Right atrium auricular region (tissue), 2 donors: ENCODE results near the gene RAI1. TPM values are rescaled to one million over a fixed set of nuclear protein-coding genes. Genes with fewer than 3 reads are reported as not detected.

ENCODE experiments used
- DNase-seq: peaks from one replicate; pipeline ENCODE4 v3.0.0-alpha.2; 2019; ENCODE audit warnings: low spot score
- H3K27ac ChIP-seq, 2 donors: fragments of 200-600 bp; sonication (generic); 1 replicate in 1 of 2; 2 replicates in 1 of 2; pipeline ENCODE4 v1.5.1; 2016 to 2019
- H3K27me3 ChIP-seq, 2 donors: fragments of 200-600 bp; sonication (generic); one replicate each; pipeline versions ENCODE4 v1.5.1 to v1.6.0; 2017 to 2019
- H3K36me3 ChIP-seq: fragments of 200-600 bp; sonication (generic); one replicate; pipeline ENCODE4 v1.5.1; 2016
- H3K4me1 ChIP-seq, 2 donors: fragments of 200-600 bp; sonication (generic); one replicate each; pipeline versions ENCODE4 v1.5.1 to v1.6.0; 2017 to 2019
- H3K4me3 ChIP-seq, 2 donors: fragments of 200-600 bp; sonication (generic); 1 replicate in 1 of 2; 2 replicates in 1 of 2; pipeline ENCODE4 v1.5.1; 2017 to 2019; ENCODE audit warnings: mild to moderate bottlenecking in 1 of 2, moderate library complexity in 1 of 2
- H3K9me3 ChIP-seq, 2 donors: fragments of 200-600 bp; sonication (generic); one replicate each; pipeline ENCODE4 v1.5.1; 2019
- CTCF ChIP-seq, 2 donors: fragments of 200-600 bp; sonication (generic); IDR thresholded peaks; one replicate each; pipeline ENCODE4 v1.5.1; 2019; ENCODE audit warnings: antibody characterized with exemption in 2 of 2
- total RNA-seq, 2 donors: library from RNA; depleted of rRNA; stranded (reverse); fragments of >200 nt; gene quantifications; one replicate each; pipeline ENCODE4 v1.1.0, GENCODE V29; 2016

The RAI1 gene
- total RNA-seq, 2 donors from 2014 or later, result 23.8 to 24.9 TPM

- TF ChIP-seq CTCF (IDR thresholded peaks at IDR 0.05), result no peak
- Histone ChIP-seq H3K36me3 (no peaks in the 10 kb centered on the region), H3K27me3 (no peaks in the 10 kb centered on the region), H3K4me3 (no peak overlapping the region), H3K4me1 (peaks cover 0 to 47% of the 10 kb centered on the region in 2 donors), H3K9me3 (no peaks in the 10 kb centered on the region), H3K27ac (no peak overlapping the region)
- no peak for DNase-seq
These were observed 27.6 kb downstream of the RAI1 start for GRCh38 chr17:17708816-17709215.

GRCh38 chr17:17709815-17710321 is 28.6 kb downstream of the RAI1 start:
- H3K4me1 ChIP-seq, result peaks cover 0 to 48% of the 10 kb centered on the region in 2 donors
- no peaks in the 10 kb centered on the region for H3K27me3 ChIP-seq
- peak overlapping the region; percentile 40 to 65 for H3K27ac ChIP-seq
- H3K9me3 ChIP-seq, result no peaks in the 10 kb centered on the region
- no peaks in the 10 kb centered on the region for H3K36me3 ChIP-seq
- DNase-seq, result no peak
- no peak overlapping the region for H3K4me3 ChIP-seq
- no peak for TF ChIP-seq CTCF (IDR thresholded peaks at IDR 0.05)

- Histone ChIP-seq H3K9me3 (no peaks in the 10 kb centered on the region), H3K36me3 (no peaks in the 10 kb centered on the region), H3K4me3 (no peak overlapping the region), H3K27ac (peak overlapping the region; percentile 40 to 65), H3K27me3 (no peaks in the 10 kb centered on the region), H3K4me1 (peaks cover 0 to 48% of the 10 kb centered on the region in 2 donors)
- no peak for TF ChIP-seq CTCF (IDR thresholded peaks at IDR 0.05)
- DNase-seq, result no peak
These were observed 29.1 kb downstream of the RAI1 start for GRCh38 chr17:17710355-17710727.

GRCh38 chr17:17710728-17711541 is 29.7 kb downstream of the RAI1 start:
- no peaks in the 10 kb centered on the region for H3K27me3 ChIP-seq
- H3K4me3 ChIP-seq, result no peak overlapping the region
- H3K4me1 ChIP-seq, result peaks cover 0 to 48% of the 10 kb centered on the region in 2 donors
- no peaks in the 10 kb centered on the region for H3K36me3 ChIP-seq
- no peak for TF ChIP-seq CTCF (IDR thresholded peaks at IDR 0.05)
- peak overlapping the region; percentile 64 to 65 for H3K27ac ChIP-seq
- DNase-seq, result no peak
- H3K9me3 ChIP-seq, result no peaks in the 10 kb centered on the region

GRCh38 chr17:17711641-17712162 is 30.4 kb downstream of the RAI1 start:
- Histone ChIP-seq H3K4me1 (peaks cover 0 to 48% of the 10 kb centered on the region in 2 donors), H3K4me3 (no peak overlapping the region), H3K9me3 (no peaks in the 10 kb centered on the region), H3K27me3 (no peaks in the 10 kb centered on the region), H3K27ac (peak overlapping the region; percentile 64 to 65), H3K36me3 (no peaks in the 10 kb centered on the region)
- no peak for DNase-seq
- no peak for TF ChIP-seq CTCF (IDR thresholded peaks at IDR 0.05)
